ENCODE data around the gene SLC26A8. TPM values are rescaled to one million over a fixed set of nuclear protein-coding genes. Genes with fewer than 3 reads are reported as not detected.

The SLC26A8 gene
- total RNA-seq, 1 experiment from 2014 or later = not detected

DNA sequence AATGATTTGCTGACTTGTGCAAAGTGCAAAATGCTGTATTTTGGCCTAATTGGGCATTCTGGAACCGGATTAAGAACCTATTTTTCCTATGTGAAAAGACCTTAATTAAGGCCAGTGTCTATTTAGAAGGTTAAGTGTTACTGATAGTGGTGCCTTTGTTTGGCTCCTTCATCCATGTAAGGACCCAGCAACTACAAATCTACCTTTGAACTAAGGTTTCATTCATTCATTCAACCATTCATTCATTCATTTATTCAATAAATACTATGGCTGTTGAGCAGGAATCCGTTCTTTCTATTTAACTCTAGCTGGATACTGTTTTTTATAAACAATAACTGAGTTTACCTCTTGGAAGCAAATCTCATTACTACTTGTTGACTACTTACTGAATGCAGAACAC, 36.8 kb upstream of the SLC26A8 start:
- ChIA-PET CTCF (no interaction called here), POLR2A (ENCODE audit: unreplicated experiment) (no interaction called here)
- H3K9me3 ChIP-seq (ENCODE audit: insufficient read depth, low read depth) = no peaks in the 10 kb centered on the region
- H3K27me3 ChIP-seq (ENCODE audit: insufficient read depth, low read depth) = no peaks in the 10 kb centered on the region
- peaks cover 26% of the 10 kb centered on the region for H4K20me1 ChIP-seq (ENCODE audit: insufficient read depth)
- H3F3A ChIP-seq (ENCODE audit: insufficient read depth, low read depth) = peaks cover 6% of the 10 kb centered on the region; the same call in 1 of the 2 replicates
- H3K4me3 ChIP-seq = no peak overlapping the region
- H3K4me1 ChIP-seq (replicated peaks; ENCODE audit: insufficient read depth) = peaks cover 22% of the 10 kb centered on the region
- no peak for TF ChIP-seq EZH2 (IDR thresholded peaks at IDR 0.05; ENCODE audit: low read depth)
- TF ChIP-seq, protein P1, sequence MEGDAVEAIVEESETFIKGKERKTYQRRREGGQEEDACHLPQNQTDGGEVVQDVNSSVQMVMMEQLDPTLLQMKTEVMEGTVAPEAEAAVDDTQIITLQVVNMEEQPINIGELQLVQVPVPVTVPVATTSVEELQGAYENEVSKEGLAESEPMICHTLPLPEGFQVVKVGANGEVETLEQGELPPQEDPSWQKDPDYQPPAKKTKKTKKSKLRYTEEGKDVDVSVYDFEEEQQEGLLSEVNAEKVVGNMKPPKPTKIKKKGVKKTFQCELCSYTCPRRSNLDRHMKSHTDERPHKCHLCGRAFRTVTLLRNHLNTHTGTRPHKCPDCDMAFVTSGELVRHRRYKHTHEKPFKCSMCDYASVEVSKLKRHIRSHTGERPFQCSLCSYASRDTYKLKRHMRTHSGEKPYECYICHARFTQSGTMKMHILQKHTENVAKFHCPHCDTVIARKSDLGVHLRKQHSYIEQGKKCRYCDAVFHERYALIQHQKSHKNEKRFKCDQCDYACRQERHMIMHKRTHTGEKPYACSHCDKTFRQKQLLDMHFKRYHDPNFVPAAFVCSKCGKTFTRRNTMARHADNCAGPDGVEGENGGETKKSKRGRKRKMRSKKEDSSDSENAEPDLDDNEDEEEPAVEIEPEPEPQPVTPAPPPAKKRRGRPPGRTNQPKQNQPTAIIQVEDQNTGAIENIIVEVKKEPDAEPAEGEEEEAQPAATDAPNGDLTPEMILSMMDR (conservative IDR thresholded peaks at IDR 0.05) = no peak
- peaks cover 94% of the 10 kb centered on the region for H3K79me2 ChIP-seq (ENCODE audit: low read depth)
- no peak overlapping the region for H2AFZ ChIP-seq
- H3K27ac ChIP-seq = no peak overlapping the region
- intact Hi-C loops (cut with micrococcal nuclease; ENCODE audit: unreplicated experiment) = no loop called here
- no peaks in the 10 kb centered on the region for H3K9me2 ChIP-seq (ENCODE audit: insufficient read depth)
- BruUV-seq (replicated peaks) = no TSS peak
- DNase-seq = no peak
- H3K4me2 ChIP-seq = no peak overlapping the region
- H3K36me3 ChIP-seq (ENCODE audit: low read depth) = peaks cover 16% of the 10 kb centered on the region; the same call in 1 of the 2 replicates

DNA sequence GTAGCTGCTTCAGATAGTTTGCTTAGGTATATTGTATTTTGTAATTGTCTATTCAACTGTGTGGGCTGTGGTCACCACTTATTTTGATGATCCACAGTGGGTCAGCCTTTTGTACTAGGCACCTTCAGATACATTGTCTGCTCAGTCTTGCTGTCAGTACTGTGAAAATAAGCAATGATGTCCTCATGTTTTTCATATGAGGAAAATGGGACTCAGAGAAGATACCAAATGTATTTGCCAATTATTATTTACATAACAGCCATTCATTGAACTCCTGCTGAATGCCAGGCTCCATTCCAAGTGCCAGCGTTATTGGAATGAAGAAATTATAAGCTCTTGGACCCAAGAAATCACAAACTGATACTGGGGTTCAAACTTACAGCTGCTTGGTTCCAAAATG, 31.7 kb upstream of the SLC26A8 start:
- no peaks in the 10 kb centered on the region for H3K9me2 ChIP-seq (ENCODE audit: insufficient read depth)
- no peak overlapping the region for H3K27ac ChIP-seq
- ChIA-PET CTCF (no interaction called here), POLR2A (ENCODE audit: unreplicated experiment) (interaction anchor here (0.5 kb wide), 1 partner anchor 31 kb away, joined by 4 read pairs; no protein-coding TSS in a partner anchor)
- no peak overlapping the region for H2AFZ ChIP-seq
- TF ChIP-seq, protein P1 (conservative IDR thresholded peaks at IDR 0.05) = no peak
- no peak for TF ChIP-seq EZH2 (IDR thresholded peaks at IDR 0.05; ENCODE audit: low read depth)
- H4K20me1 ChIP-seq (ENCODE audit: insufficient read depth) = peaks cover 34% of the 10 kb centered on the region
- peaks cover 82% of the 10 kb centered on the region for H3K79me2 ChIP-seq (ENCODE audit: low read depth)
- no peaks in the 10 kb centered on the region for H3K27me3 ChIP-seq (ENCODE audit: insufficient read depth, low read depth)
- H3K9me3 ChIP-seq (ENCODE audit: insufficient read depth, low read depth) = no peaks in the 10 kb centered on the region
- H3K4me3 ChIP-seq = no peak overlapping the region
- BruUV-seq (replicated peaks) = no TSS peak
- intact Hi-C loops (cut with micrococcal nuclease; ENCODE audit: unreplicated experiment) = no loop called here
- H3F3A ChIP-seq (ENCODE audit: insufficient read depth, low read depth) = 0 out of 2 replicates have a peak, but pooled peaks cover 3% of the 10 kb centered on the region
- H3K36me3 ChIP-seq (ENCODE audit: low read depth) = peaks cover 30% of the 10 kb centered on the region; the same call in 1 of the 2 replicates
- no peak for DNase-seq
- no peaks in the 10 kb centered on the region for H3K4me1 ChIP-seq (replicated peaks; ENCODE audit: insufficient read depth)
- no peak overlapping the region for H3K4me2 ChIP-seq

DNA sequence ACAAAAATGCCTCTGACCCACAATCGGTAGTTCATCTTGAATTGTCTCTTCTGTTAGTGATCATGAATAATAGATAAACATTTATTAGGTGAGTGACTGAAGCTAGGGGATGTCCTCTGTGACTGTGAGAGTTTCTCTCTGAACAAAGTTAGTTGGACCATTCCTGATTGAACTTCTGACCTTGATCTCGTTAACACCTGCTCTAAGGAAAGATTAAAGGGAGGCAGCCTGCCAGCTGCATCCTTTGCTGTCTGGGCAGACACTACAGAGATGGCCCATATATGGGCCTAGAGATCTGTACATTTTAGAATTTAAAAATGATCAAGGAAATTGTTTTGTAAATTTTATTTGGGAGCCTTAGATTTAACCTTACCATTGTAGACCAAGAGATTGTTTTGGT, 30.5 kb upstream of the SLC26A8 start:
- peaks cover 30% of the 10 kb centered on the region; the same call in 1 of the 2 replicates for H3K36me3 ChIP-seq (ENCODE audit: low read depth)
- CTCF ChIA-PET = no interaction called here
- H3K9me3 ChIP-seq (ENCODE audit: insufficient read depth, low read depth) = no peaks in the 10 kb centered on the region
- H3K9me2 ChIP-seq (ENCODE audit: insufficient read depth) = no peaks in the 10 kb centered on the region
- H3K4me1 ChIP-seq (replicated peaks; ENCODE audit: insufficient read depth) = peaks cover 5% of the 10 kb centered on the region; the same call in 1 of the 2 replicates
- H3K27me3 ChIP-seq (ENCODE audit: insufficient read depth, low read depth) = no peaks in the 10 kb centered on the region
- intact Hi-C loops (cut with micrococcal nuclease; ENCODE audit: unreplicated experiment) = no loop called here
- no peak for DNase-seq
- POLR2A ChIA-PET (ENCODE audit: unreplicated experiment) = no interaction called here
- BruUV-seq (replicated peaks) = no TSS peak
- TF ChIP-seq, protein P1 (conservative IDR thresholded peaks at IDR 0.05) = no peak
- no peak for TF ChIP-seq EZH2 (IDR thresholded peaks at IDR 0.05; ENCODE audit: low read depth)
- peaks cover 39% of the 10 kb centered on the region for H4K20me1 ChIP-seq (ENCODE audit: insufficient read depth)
- H2AFZ ChIP-seq = no peak overlapping the region
- no peak overlapping the region for H3K27ac ChIP-seq
- H3K4me2 ChIP-seq = no peak overlapping the region
- H3K4me3 ChIP-seq = no peak overlapping the region
- peaks cover 7% of the 10 kb centered on the region; the same call in 1 of the 2 replicates for H3F3A ChIP-seq (ENCODE audit: insufficient read depth, low read depth)
- H3K79me2 ChIP-seq (ENCODE audit: low read depth) = peaks cover 84% of the 10 kb centered on the region
